HG03558 (cell line): ENCODE measurements around the gene FAM222B.
"Not testable (repeated sequence)": the region's sequence is repeated elsewhere in the genome, so short reads cannot be mapped to it uniquely, and the experiment has no call there.

Experiments
- ATAC-seq: cut with Tn5 transposase; IDR thresholded peaks from one replicate; pipeline ENCODE4 v1.9.1; 2021; ENCODE audit warnings: moderate number of reproducible peaks; ENCODE audit not compliant: unreplicated experiment; ENCODE audit errors: extremely low read depth

Gene FAM222B

GRCh38 chr17:28842282-28843012 is at the start of gene FAM222B:
FAM222B (minus strand) TSS chr17:28842790; CDS start chr17:28766667, 76,123 bp downstream.
- no peak for ATAC-seq

GRCh38 chr17:28892024-28892423 is 49.4 kb upstream of the FAM222B start:
- ATAC-seq: no peak

GRCh38 chr17:28891201-28891600 is 48.6 kb upstream of the FAM222B start:
- no peak for ATAC-seq

GRCh38 chr17:28889996-28890395 is 47.4 kb upstream of the FAM222B start:
- ATAC-seq: no peak

GRCh38 chr17:28888832-28889231 is 46.2 kb upstream of the FAM222B start:
- ATAC-seq: no peak

GRCh38 chr17:28887871-28888471 is 45.4 kb upstream of the FAM222B start:
- no peak for ATAC-seq

GRCh38 chr17:28885951-28886350 is 43.4 kb upstream of the FAM222B start:
- no peak for ATAC-seq

GRCh38 chr17:28885363-28885762 is 42.8 kb upstream of the FAM222B start:
- ATAC-seq: no peak

- ATAC-seq: no peak
Observed at GRCh38 chr17:28883967-28884702, 41.5 kb upstream of the FAM222B start.

GRCh38 chr17:28882154-28882895 is 39.7 kb upstream of the FAM222B start:
- ATAC-seq: no peak

GRCh38 chr17:28881533-28882056 is 39.0 kb upstream of the FAM222B start:
- no peak for ATAC-seq

- ATAC-seq: no peak
Observed at GRCh38 chr17:28880572-28880945, 38.0 kb upstream of the FAM222B start.

- ATAC-seq: no peak
Observed at GRCh38 chr17:28879886-28880571, 37.4 kb upstream of the FAM222B start.

- ATAC-seq: no peak
Observed at GRCh38 chr17:28878981-28879380, 36.4 kb upstream of the FAM222B start.

GRCh38 chr17:28878158-28878910 is 35.7 kb upstream of the FAM222B start:
- ATAC-seq: no peak

- ATAC-seq: not testable (repeated sequence)
Observed at GRCh38 chr17:28877150-28877711, 34.6 kb upstream of the FAM222B start.

GRCh38 chr17:28875848-28876550 is 33.4 kb upstream of the FAM222B start:
- ATAC-seq: no peak

GRCh38 chr17:28874750-28875149 is 32.2 kb upstream of the FAM222B start:
- ATAC-seq: no peak
